Measurements from ENCODE around the gene SLC7A7.

Gene SLC7A7

DNA sequence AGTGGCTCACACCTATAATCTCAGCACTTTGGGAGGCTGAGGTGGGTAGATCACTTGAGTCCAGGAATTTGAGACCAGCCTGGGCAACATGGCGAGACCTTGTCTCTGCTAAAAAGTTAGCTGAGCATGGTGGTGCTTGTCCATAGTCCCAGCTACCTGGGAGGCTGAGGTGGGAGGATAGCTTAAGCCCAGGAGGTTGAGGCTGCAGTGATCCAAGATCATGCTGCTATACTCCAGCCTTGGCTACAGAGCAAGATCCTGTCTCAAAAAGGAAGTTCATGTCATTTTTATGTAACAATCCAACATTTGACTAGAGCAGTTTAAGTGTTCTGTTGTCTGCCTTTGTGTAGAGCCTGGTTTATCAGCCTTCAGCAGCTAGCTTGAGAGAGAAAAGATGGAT lies 42.5 kb downstream of the SLC7A7 start:
- DNase-seq (ENCODE audit: extremely low read depth, insufficient read length), result no peak
- TF ChIP-seq, protein P1, sequence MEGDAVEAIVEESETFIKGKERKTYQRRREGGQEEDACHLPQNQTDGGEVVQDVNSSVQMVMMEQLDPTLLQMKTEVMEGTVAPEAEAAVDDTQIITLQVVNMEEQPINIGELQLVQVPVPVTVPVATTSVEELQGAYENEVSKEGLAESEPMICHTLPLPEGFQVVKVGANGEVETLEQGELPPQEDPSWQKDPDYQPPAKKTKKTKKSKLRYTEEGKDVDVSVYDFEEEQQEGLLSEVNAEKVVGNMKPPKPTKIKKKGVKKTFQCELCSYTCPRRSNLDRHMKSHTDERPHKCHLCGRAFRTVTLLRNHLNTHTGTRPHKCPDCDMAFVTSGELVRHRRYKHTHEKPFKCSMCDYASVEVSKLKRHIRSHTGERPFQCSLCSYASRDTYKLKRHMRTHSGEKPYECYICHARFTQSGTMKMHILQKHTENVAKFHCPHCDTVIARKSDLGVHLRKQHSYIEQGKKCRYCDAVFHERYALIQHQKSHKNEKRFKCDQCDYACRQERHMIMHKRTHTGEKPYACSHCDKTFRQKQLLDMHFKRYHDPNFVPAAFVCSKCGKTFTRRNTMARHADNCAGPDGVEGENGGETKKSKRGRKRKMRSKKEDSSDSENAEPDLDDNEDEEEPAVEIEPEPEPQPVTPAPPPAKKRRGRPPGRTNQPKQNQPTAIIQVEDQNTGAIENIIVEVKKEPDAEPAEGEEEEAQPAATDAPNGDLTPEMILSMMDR (IDR thresholded peaks at IDR 0.05; ENCODE audit: insufficient read depth, low read length, poor library complexity, severe bottlenecking), result no peak
- Histone ChIP-seq H3K27me3 (replicated peaks; ENCODE audit: control insufficient read depth, insufficient read depth, low read length) (no peaks in the 10 kb centered on the region), H3K4me3 (replicated peaks; ENCODE audit: low read depth, low read length) (no peak overlapping the region), H3K36me3 (ENCODE audit: control insufficient read depth, insufficient read depth, low read length) (peaks cover 33% of the 10 kb centered on the region)

DNA sequence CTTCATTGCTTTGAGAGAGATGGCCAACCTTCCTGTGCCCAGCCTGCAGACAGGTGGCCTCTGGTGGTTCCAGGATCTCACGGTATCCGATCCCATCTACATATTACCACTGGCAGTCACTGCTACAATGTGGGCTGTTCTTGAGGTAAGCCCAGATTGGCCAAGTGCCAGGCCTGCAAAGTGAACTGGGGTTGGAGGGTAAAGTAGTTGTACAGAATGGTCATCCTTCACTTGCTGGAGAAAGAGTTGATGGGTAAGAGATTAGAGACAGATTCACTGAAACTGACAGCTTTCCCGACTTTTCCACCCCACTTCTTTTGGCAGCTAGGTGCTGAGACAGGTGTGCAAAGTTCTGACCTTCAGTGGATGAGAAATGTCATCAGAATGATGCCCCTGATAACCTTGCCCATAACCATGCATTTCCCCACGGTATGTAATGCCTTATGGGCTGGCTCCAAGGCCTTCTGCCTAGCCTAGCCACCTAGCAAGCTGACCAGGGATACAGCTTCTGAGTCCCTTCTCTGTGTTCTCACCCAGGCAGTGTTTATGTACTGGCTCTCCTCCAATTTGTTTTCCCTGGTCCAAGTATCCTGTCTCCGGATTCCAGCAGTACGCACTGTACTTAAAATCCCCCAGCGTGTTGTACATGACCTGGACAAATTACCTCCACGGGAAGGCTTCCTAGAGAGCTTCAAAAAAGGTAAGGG lies 44.6 kb downstream of the SLC7A7 start:
- H3K4me3 ChIP-seq (replicated peaks; ENCODE audit: low read depth, low read length), result no peak overlapping the region
- peaks cover 33% of the 10 kb centered on the region for H3K36me3 ChIP-seq (ENCODE audit: control insufficient read depth, insufficient read depth, low read length)
- TF ChIP-seq, protein P1 (IDR thresholded peaks at IDR 0.05; ENCODE audit: insufficient read depth, low read length, poor library complexity, severe bottlenecking), result no peak
- no peaks in the 10 kb centered on the region for H3K27me3 ChIP-seq (replicated peaks; ENCODE audit: control insufficient read depth, insufficient read depth, low read length)
- no peak for DNase-seq (ENCODE audit: extremely low read depth, insufficient read length)

DNA sequence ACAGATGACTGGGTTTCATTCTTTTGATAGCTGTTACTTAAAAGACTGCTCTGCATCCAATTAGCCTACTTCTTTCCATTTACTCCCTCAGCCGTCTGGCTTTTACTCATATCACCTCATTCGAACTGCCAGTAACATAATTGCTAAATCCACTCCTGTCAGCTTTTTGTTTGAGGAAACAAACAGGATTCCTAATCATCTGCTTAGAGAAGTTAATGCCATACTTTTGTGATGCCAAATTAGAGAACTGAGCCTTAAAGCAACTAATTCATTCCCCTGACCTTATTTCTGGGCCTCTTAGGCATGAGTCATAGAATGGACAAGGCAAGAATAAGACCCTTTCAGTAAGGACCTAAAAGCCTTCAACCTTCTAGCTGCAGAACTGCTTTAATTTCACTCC lies 45.9 kb downstream of the SLC7A7 start:
- TF ChIP-seq, protein P1 (IDR thresholded peaks at IDR 0.05; ENCODE audit: insufficient read depth, low read length, poor library complexity, severe bottlenecking), result no peak

DNA sequence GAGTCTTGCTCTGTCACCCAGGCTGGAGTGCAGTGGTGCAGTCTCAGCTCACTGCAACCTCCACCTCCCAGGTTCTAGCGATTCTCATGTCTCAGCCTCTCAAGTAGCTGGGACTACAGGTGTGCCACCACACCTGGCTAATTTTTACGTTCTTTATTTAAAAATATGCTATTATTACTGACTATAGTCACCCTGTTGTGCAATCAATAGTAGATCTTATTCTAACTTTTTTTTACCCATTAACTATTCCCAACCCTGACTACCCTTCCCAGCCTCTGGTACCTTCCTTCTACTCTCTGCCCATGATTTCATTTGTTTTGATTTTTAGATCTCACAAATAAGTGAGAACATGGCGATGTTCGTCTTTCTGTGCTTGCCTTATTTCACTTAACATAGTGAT lies 46.3 kb downstream of the SLC7A7 start:
- TF ChIP-seq, protein P1 (IDR thresholded peaks at IDR 0.05; ENCODE audit: insufficient read depth, low read length, poor library complexity, severe bottlenecking), result no peak
- Histone ChIP-seq H3K27me3 (replicated peaks; ENCODE audit: control insufficient read depth, insufficient read depth, low read length) (no peaks in the 10 kb centered on the region), H3K36me3 (ENCODE audit: control insufficient read depth, insufficient read depth, low read length) (peaks cover 30% of the 10 kb centered on the region), H3K4me3 (replicated peaks; ENCODE audit: low read depth, low read length) (no peak overlapping the region)
- DNase-seq (ENCODE audit: extremely low read depth, insufficient read length), result no peak

More for the DNA sequence above, 45.9 kb downstream of the SLC7A7 start:
- peaks cover 33% of the 10 kb centered on the region for H3K36me3 ChIP-seq (ENCODE audit: control insufficient read depth, insufficient read depth, low read length)
- no peak for DNase-seq (ENCODE audit: extremely low read depth, insufficient read length)
- H3K27me3 ChIP-seq (replicated peaks; ENCODE audit: control insufficient read depth, insufficient read depth, low read length), result no peaks in the 10 kb centered on the region
- no peak overlapping the region for H3K4me3 ChIP-seq (replicated peaks; ENCODE audit: low read depth, low read length)

DNA sequence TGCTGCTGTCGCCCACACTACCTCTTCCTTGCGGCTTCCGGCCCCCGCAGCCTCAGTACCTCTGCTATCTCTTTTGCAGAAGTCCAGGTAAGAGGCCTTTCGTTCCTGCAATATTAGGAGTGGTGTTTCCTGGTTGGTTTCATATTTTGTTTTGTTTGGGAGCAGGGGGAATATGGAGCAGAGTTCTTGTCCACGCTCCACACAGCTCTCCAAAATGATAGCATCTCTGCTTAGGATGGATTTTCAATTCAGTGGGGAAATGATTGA lies 48.0 kb downstream of the SLC7A7 start:
- no peaks in the 10 kb centered on the region for H3K27me3 ChIP-seq (replicated peaks; ENCODE audit: control insufficient read depth, insufficient read depth, low read length)
- TF ChIP-seq, protein P1 (IDR thresholded peaks at IDR 0.05; ENCODE audit: insufficient read depth, low read length, poor library complexity, severe bottlenecking), result no peak
- H3K36me3 ChIP-seq (ENCODE audit: control insufficient read depth, insufficient read depth, low read length), result peaks cover 21% of the 10 kb centered on the region
- DNase-seq (ENCODE audit: extremely low read depth, insufficient read length), result no peak
- H3K4me3 ChIP-seq (replicated peaks; ENCODE audit: low read depth, low read length), result peak overlapping the region; percentile 95
